Common myeloid progenitor, CD34-positive (primary cell): ENCODE results near the gene SHC4.

Source experiments
- CTCF ChIA-PET: fragments of 350-600 bp; sonication (Branson Sonifier 250); formaldehyde crosslinking; loops from one replicate; lab custom pipeline; 2021; ENCODE audit warnings: antibody characterized with exemption; lab: Charles Lee
- POLR2A ChIA-PET: fragments of 350-600 bp; sonication (Branson Sonifier 250); formaldehyde crosslinking; loops from one replicate; lab custom pipeline; 2021; ENCODE audit warnings: antibody characterized with exemption; lab: Charles Lee
- DNase-seq, 3 donors: peaks; one replicate each; pipeline versions ENCODE4 v3.0.0 to v3.0.0-alpha.2; 2013
- H3K27ac ChIP-seq, 2 experiments: 1 replicate in 1 of 2; 2 replicates in 1 of 2; pipeline ENCODE4 v1.7.0; 2013; ENCODE audit warnings: inconsistent platforms in 2 of 2, low read length in 2 of 2, mild to moderate bottlenecking in 2 of 2, low read depth in 1 of 2, moderate library complexity in 1 of 2; ENCODE audit not compliant: severe bottlenecking in 2 of 2, insufficient read depth in 1 of 2, poor library complexity in 1 of 2
- H3K27me3 ChIP-seq, 5 experiments: replicated peaks in 2 of 5; 1 replicate in 3 of 5; 2 replicates in 2 of 5; pipeline versions ENCODE4 v1.6.1 to v1.7.0; 2013; ENCODE audit warnings: low read length in 4 of 5, mild to moderate bottlenecking in 2 of 5, moderate library complexity in 2 of 5, inconsistent platforms in 1 of 5; ENCODE audit not compliant: insufficient read depth in 5 of 5, control insufficient read depth in 4 of 5
- H3K36me3 ChIP-seq, 4 experiments: 1 replicate in 2 of 4; 2 replicates in 2 of 4; pipeline versions ENCODE4 v1.6.1 to v1.7.0; 2013; ENCODE audit warnings: low read length in 3 of 4, control low read depth in 1 of 4, mild to moderate bottlenecking in 1 of 4; ENCODE audit not compliant: control insufficient read depth in 4 of 4, insufficient read depth in 4 of 4
- H3K4me1 ChIP-seq, 4 experiments: 1 replicate in 3 of 4; 2 replicates in 1 of 4; pipeline versions ENCODE4 v1.6.1 to v1.7.1; 2013; ENCODE audit warnings: low read length in 3 of 4, mild to moderate bottlenecking in 3 of 4, control low read depth in 1 of 4, inconsistent platforms in 1 of 4, moderate library complexity in 1 of 4; ENCODE audit not compliant: control insufficient read depth in 4 of 4, insufficient read depth in 4 of 4; ENCODE audit errors: control extremely low read depth in 1 of 4
- H3K4me3 ChIP-seq, 7 experiments: 1 replicate in 4 of 7; 2 replicates in 3 of 7; pipeline versions ENCODE4 v1.5.1 to v1.7.0; 2013; ENCODE audit warnings: mild to moderate bottlenecking in 7 of 7, low read length in 6 of 7, moderate library complexity in 6 of 7, inconsistent platforms in 2 of 7, low read depth in 2 of 7, control low read depth in 1 of 7; ENCODE audit not compliant: insufficient read depth in 4 of 7, control insufficient read depth in 1 of 7; ENCODE audit errors: extremely low read depth in 1 of 7
- H3K9me3 ChIP-seq, 5 experiments: 1 replicate in 4 of 5; 2 replicates in 1 of 5; pipeline versions ENCODE4 v1.6.1 to v1.7.1; 2013; ENCODE audit warnings: low read length in 4 of 5, mild to moderate bottlenecking in 2 of 5, inconsistent platforms in 1 of 5, low read depth in 1 of 5, moderate library complexity in 1 of 5; ENCODE audit not compliant: control insufficient read depth in 4 of 5, insufficient read depth in 2 of 5; ENCODE audit errors: control extremely low read depth in 1 of 5
- WGBS: methylation state at CpG from one replicate; pipeline ENCODE4 v1.1.5; 2013; ENCODE audit not compliant: insufficient coverage; 5-methylcytosine and 5-hydroxymethylcytosine counted together

The SHC4 gene

DNA sequence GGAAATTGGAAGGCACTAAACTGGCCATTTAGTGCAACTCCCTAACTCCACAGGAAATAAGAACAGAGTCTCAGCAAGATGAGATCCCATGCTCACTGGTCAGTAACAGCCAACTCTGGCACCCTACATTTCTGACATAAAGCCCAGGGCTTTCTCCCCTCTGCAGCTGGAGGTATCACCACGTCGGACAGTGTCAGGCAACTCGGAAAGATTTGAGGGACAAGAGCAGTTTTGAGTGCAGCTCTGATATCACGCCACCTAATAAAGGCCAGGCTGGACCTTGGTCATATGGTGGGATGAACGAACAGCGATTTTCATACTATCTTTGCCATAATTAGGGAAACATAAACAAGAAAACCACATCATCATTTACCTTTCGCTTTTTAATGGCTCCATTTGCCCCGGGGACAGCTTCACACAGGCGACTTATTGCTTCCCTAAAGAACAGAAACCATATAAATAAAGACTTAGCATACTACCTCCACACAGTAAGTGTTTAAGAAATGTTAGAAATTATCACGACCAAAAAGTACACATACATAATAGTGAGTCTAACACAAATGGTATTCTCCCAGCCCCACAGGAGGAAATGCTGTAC lies 73.2 kb downstream of the SHC4 start:
- CTCF ChIA-PET: interaction anchor here (1.8 kb wide), 1 partner anchor 28 kb away, joined by 4 read pairs; no protein-coding TSS in a partner anchor
- Histone ChIP-seq H3K4me1 (no peaks in the 10 kb centered on the region), H3K27ac (no peak overlapping the region), H3K27me3 (no peaks in the 10 kb centered on the region), H3K36me3 (no peaks in the 10 kb centered on the region), H3K9me3 (no peaks in the 10 kb centered on the region), H3K4me3 (no peak overlapping the region)
- POLR2A ChIA-PET: no interaction called here
- DNase-seq: no peak
- WGBS: no CpG with 5 or more reads among the region's 10 CpGs

- H3K4me1 ChIP-seq: no peaks in the 10 kb centered on the region
- no peaks in the 10 kb centered on the region for H3K36me3 ChIP-seq
- H3K9me3 ChIP-seq: no peaks in the 10 kb centered on the region
- DNase-seq: no peak
- POLR2A ChIA-PET: no interaction called here
- no CpG with 5 or more reads among the region's 3 CpGs for WGBS
- H3K4me3 ChIP-seq: no peak overlapping the region
- no peaks in the 10 kb centered on the region for H3K27me3 ChIP-seq
- H3K27ac ChIP-seq: no peak overlapping the region
- CTCF ChIA-PET: interaction anchor here (1.1 to 1.8 kb wide), 3 partner anchors 9 to 28 kb away, joined by 4 to 5 read pairs (median 4); partner anchors contain the start of gene EID1
Observed at GRCh38 chr15:48889925-48890324, 73.8 kb downstream of the SHC4 start.

- Histone ChIP-seq H3K27ac (no peak overlapping the region), H3K9me3 (no peaks in the 10 kb centered on the region), H3K36me3 (no peaks in the 10 kb centered on the region), H3K4me3 (no peak overlapping the region), H3K4me1 (no peaks in the 10 kb centered on the region), H3K27me3 (no peaks in the 10 kb centered on the region)
- CTCF ChIA-PET: interaction anchor here (1.5 to 1.8 kb wide), 2 partner anchors 11 to 27 kb away, joined by 4 to 5 read pairs; partner anchors contain the start of gene EID1
- no peak for DNase-seq
- no CpG with 5 or more reads among the region's 1 CpG for WGBS
- POLR2A ChIA-PET: no interaction called here
Observed at GRCh38 chr15:48888836-48889235, 74.9 kb downstream of the SHC4 start.

DNA sequence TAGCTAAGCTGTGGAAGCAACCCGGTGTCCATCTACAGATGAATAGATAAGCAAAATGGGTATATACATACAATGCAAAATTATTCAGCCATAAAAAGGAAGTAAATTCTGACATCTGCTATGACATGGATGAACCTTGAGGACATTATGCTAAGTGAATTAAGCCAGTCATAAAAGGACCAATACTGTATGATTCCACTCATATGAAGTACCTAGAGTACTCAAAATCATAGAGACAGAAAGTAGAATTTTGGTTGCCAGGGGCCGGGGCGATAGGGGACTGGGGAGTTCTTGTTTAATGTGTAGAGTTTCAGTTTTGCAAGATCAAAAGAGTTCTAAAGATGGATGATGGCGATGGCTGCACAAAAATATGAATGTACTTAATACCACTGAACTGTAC lies 75.5 kb downstream of the SHC4 start:
- Histone ChIP-seq H3K4me3 (no peak overlapping the region), H3K9me3 (no peaks in the 10 kb centered on the region), H3K4me1 (no peaks in the 10 kb centered on the region), H3K27ac (no peak overlapping the region), H3K27me3 (no peaks in the 10 kb centered on the region), H3K36me3 (no peaks in the 10 kb centered on the region)
- ChIA-PET CTCF (interaction anchor here (0.7 to 1.2 kb wide), 2 partner anchors 10 to 11 kb away, joined by 3 read pairs; partner anchors contain the start of gene EID1), POLR2A (no interaction called here)
- DNase-seq: no peak
- WGBS: no CpG with 5 or more reads among the region's 4 CpGs

DNA sequence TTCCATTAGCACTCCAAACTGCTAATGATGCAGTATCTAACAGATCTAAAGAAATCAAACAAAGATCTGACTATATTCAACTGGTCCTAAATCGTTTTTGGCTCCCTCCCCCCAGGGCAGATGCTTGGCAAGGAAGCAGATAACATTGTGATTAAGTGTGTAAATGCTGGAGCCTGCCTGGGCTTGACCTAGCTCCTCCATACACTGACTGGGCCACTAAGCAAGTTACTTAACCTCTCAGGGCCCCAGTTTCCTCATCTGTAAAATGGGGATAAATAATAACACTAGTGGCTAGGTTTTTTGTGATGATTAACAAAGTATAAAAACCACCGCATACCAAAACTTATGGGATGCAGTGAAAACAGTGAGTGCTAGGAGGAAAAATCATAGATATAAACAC lies 76.6 kb downstream of the SHC4 start:
- WGBS: no CpG with 5 or more reads among the region's 2 CpGs
- H3K27ac ChIP-seq: no peak overlapping the region
- no peaks in the 10 kb centered on the region for H3K4me1 ChIP-seq
- H3K9me3 ChIP-seq: no peaks in the 10 kb centered on the region
- CTCF ChIA-PET: interaction anchor here (1.2 kb wide), 1 partner anchor 9 kb away, joined by 3 read pairs; the partner anchor contains the start of gene EID1
- no peak for DNase-seq
- no peaks in the 10 kb centered on the region for H3K36me3 ChIP-seq
- H3K27me3 ChIP-seq: no peaks in the 10 kb centered on the region
- H3K4me3 ChIP-seq: no peak overlapping the region
- POLR2A ChIA-PET: no interaction called here

- 100% methylated on average over 1 of the region's 2 CpGs for WGBS
- no peak for DNase-seq
- no peak overlapping the region for H3K4me3 ChIP-seq
- H3K27me3 ChIP-seq: no peaks in the 10 kb centered on the region
- peaks cover 0 to 4% (median 0%) of the 10 kb centered on the region in 4 experiments for H3K36me3 ChIP-seq
- peaks cover 3 to 15% (median 8%) of the 10 kb centered on the region in 4 experiments for H3K4me1 ChIP-seq
- H3K27ac ChIP-seq: no peak overlapping the region
- no peaks in the 10 kb centered on the region for H3K9me3 ChIP-seq
- POLR2A ChIA-PET: no interaction called here
- CTCF ChIA-PET: no interaction called here
Observed at GRCh38 chr15:48883699-48884098, 80.0 kb downstream of the SHC4 start.

DNA sequence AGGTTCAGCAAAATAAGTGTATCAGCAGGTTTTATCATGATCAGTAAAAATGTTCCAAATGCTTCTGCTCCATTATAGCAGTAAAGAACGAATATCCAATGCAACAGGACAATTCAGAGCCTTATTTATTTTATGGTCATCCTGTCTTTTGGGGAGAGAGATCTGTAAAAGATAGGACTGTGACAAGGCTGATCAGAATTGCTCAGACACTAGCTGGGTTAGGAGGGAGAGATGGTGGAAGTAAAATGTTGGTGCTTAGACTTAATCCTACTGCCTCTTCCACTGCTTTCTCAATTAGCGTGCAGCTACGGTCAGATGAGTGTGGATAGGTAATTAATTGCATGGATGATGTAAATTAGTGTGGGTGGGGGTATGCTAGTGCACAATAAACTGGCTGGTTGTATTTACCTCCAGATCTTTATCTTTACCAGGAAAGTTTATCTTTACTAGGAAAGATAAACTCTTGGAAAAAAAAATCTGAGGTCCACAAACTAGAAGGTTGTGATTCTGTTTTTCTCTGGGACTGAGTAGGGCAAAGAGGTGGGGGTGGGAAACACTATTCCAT lies 83.6 kb downstream of the SHC4 start:
- CTCF ChIA-PET: interaction anchor here (0.9 to 1.6 kb wide), 3 partner anchors 9 to 112 kb away, joined by 3 to 5 read pairs (median 4); no protein-coding TSS in a partner anchor
- Histone ChIP-seq H3K27ac (no peak overlapping the region), H3K4me1 (peaks cover 6 to 25% (median 14%) of the 10 kb centered on the region in 4 experiments), H3K9me3 (no peaks in the 10 kb centered on the region), H3K27me3 (no peaks in the 10 kb centered on the region), H3K4me3 (peak overlapping the region in 1 of 7 experiments; percentile 27), H3K36me3 (peaks cover 0 to 4% (median 0%) of the 10 kb centered on the region in 4 experiments)
- DNase-seq: no peak
- POLR2A ChIA-PET: no interaction called here
- 83% methylated on average over 1 of the region's 3 CpGs for WGBS
